Neuronal stem cell (in vitro differentiated cells): Measurements from ENCODE around the gene RAB21.

Source experiments
- DNase-seq: peaks from one replicate; pipeline ENCODE4 v3.0.0-alpha.2; 2013; ENCODE audit warnings: low spot score
- H2AFZ ChIP-seq: one replicate; pipeline ENCODE4 v1.6.1; 2013; ENCODE audit warnings: mild to moderate bottlenecking, low read length, inconsistent platforms
- H2AK5ac ChIP-seq: 2 replicates; pipeline ENCODE4 v1.6.1; 2013; ENCODE audit warnings: low read depth, mild to moderate bottlenecking, inconsistent platforms, low read length, moderate library complexity, mixed read lengths
- H2BK120ac ChIP-seq: 2 replicates; pipeline ENCODE4 v1.6.1; 2013; ENCODE audit warnings: low read depth, mild to moderate bottlenecking, inconsistent platforms, low read length, moderate library complexity, mixed read lengths
- H2BK12ac ChIP-seq: one replicate; pipeline ENCODE4 v1.6.1; 2013; ENCODE audit warnings: low read length, inconsistent platforms
- H2BK15ac ChIP-seq: 2 replicates; pipeline ENCODE4 v1.6.1; 2013; ENCODE audit warnings: mild to moderate bottlenecking, low read length, inconsistent platforms, mixed read lengths
- H2BK5ac ChIP-seq: one replicate; pipeline ENCODE4 v1.6.1; 2013; ENCODE audit warnings: inconsistent platforms, mild to moderate bottlenecking, low read length, moderate library complexity
- H3K14ac ChIP-seq: one replicate; pipeline ENCODE4 v1.6.1; 2013; ENCODE audit warnings: low read length, inconsistent platforms
- H3K18ac ChIP-seq: 2 replicates; pipeline ENCODE4 v1.6.1; 2013; ENCODE audit warnings: low read length, inconsistent platforms
- H3K23ac ChIP-seq: 2 replicates; pipeline ENCODE4 v1.6.1; 2013; ENCODE audit warnings: low read depth, mild to moderate bottlenecking, mixed read lengths, low read length, inconsistent platforms; ENCODE audit not compliant: poor library complexity
- H3K27ac ChIP-seq: replicated peaks from 3 replicates; pipeline ENCODE4 v1.5.1; 2013; ENCODE audit warnings: low read length, inconsistent platforms
- H3K27me3 ChIP-seq, 3 experiments: 2 replicates each; pipeline ENCODE4 v1.6.1; 2013; ENCODE audit warnings: low read length in 3 of 3, mild to moderate bottlenecking in 2 of 3, inconsistent platforms in 1 of 3, low read depth in 1 of 3, mixed read lengths in 1 of 3, moderate library complexity in 1 of 3; ENCODE audit not compliant: control insufficient read depth in 3 of 3, insufficient read depth in 3 of 3
- H3K36me3 ChIP-seq, 2 donors: replicated peaks in 1 of 2; 2 replicates each; pipeline ENCODE4 v1.6.1; 2013; ENCODE audit warnings: low read length in 2 of 2; ENCODE audit not compliant: control insufficient read depth in 2 of 2, insufficient read depth in 2 of 2
- H3K4ac ChIP-seq: 2 replicates; pipeline ENCODE4 v1.6.1; 2013; ENCODE audit warnings: inconsistent platforms, mild to moderate bottlenecking, low read length, moderate library complexity
- H3K4me1 ChIP-seq, 2 donors: 1 replicate in 1 of 2; 2 replicates in 1 of 2; pipeline ENCODE4 v1.6.1; 2013; ENCODE audit warnings: low read length in 2 of 2, low read depth in 1 of 2; ENCODE audit not compliant: control insufficient read depth in 2 of 2, insufficient read depth in 1 of 2
- H3K4me2 ChIP-seq: one replicate; pipeline ENCODE4 v1.6.1; 2013; ENCODE audit warnings: mild to moderate bottlenecking, low read length, inconsistent platforms; ENCODE audit not compliant: insufficient read depth, poor library complexity, severe bottlenecking
- H3K4me3 ChIP-seq, 2 donors: 2 replicates each; pipeline ENCODE4 v1.5.1; 2013; ENCODE audit warnings: low read length in 2 of 2, mild to moderate bottlenecking in 2 of 2, inconsistent platforms in 1 of 2, moderate library complexity in 1 of 2
- H3K79me1 ChIP-seq: one replicate; pipeline ENCODE4 v1.6.1; 2013; ENCODE audit warnings: low read depth, mild to moderate bottlenecking, inconsistent platforms, low read length, moderate library complexity
- H3K9ac ChIP-seq: one replicate; pipeline ENCODE4 v1.6.1; 2013; ENCODE audit warnings: mild to moderate bottlenecking, low read depth, low read length, inconsistent platforms; ENCODE audit not compliant: poor library complexity
- H3K9me3 ChIP-seq, 2 donors: replicated peaks in 1 of 2; 2 replicates each; pipeline versions ENCODE3 to v1.6.1; 2013; ENCODE audit warnings: low read length in 2 of 2, mild to moderate bottlenecking in 2 of 2, inconsistent platforms in 1 of 2, low read depth in 1 of 2, mixed read lengths in 1 of 2, moderate library complexity in 1 of 2; ENCODE audit not compliant: control insufficient read depth in 2 of 2, insufficient read depth in 1 of 2
- H4K8ac ChIP-seq: one replicate; pipeline ENCODE4 v1.6.1; 2013; ENCODE audit warnings: low read depth, mild to moderate bottlenecking, inconsistent platforms, low read length, moderate library complexity
- H4K91ac ChIP-seq: one replicate; pipeline ENCODE4 v1.6.1; 2013; ENCODE audit warnings: low read length, low read depth, mild to moderate bottlenecking, inconsistent platforms; ENCODE audit not compliant: poor library complexity
- WGBS, 2 donors: extraction: QIAGEN DNeasy Blood & Tissue Kit; methylation state at CpG; one replicate each; pipeline ENCODE4 v1.1.7; 2013; ENCODE audit warnings: missing lambda C conversion rate in 2 of 2, mixed read lengths in 1 of 2; ENCODE audit not compliant: insufficient read length in 2 of 2, insufficient replicate concordance in 1 of 2; ENCODE audit errors: extremely low coverage in 2 of 2; 5-methylcytosine and 5-hydroxymethylcytosine counted together

Gene RAB21

GRCh38 chr12:71710276-71711125, 44.2 kb upstream of the RAB21 start:
- Histone ChIP-seq H3K27me3 (no peaks in the 10 kb centered on the region), H2BK12ac (no peak overlapping the region), H2BK5ac (no peak overlapping the region), H2BK15ac (no peak overlapping the region), H3K36me3 (no peaks in the 10 kb centered on the region), H3K4me2 (no peak overlapping the region), H3K14ac (no peak overlapping the region), H3K4ac (no peak overlapping the region), H3K4me3 (no peak overlapping the region), H4K91ac (no peak overlapping the region), H3K4me1 (no peaks in the 10 kb centered on the region), H4K8ac (no peak overlapping the region), H3K9me3 (no peaks in the 10 kb centered on the region), H3K23ac (no peak overlapping the region), H2AK5ac (no peak overlapping the region), H2AFZ (no peak overlapping the region), H3K18ac (no peak overlapping the region), H2BK120ac (no peak overlapping the region), H3K9ac (no peak overlapping the region), H3K27ac (no peak overlapping the region), H3K79me1 (no peaks in the 10 kb centered on the region)
- DNase-seq: no peak
- WGBS, 2 donors: no CpG with 5 or more reads among the region's 7 CpGs

- Histone ChIP-seq H4K91ac (no peak overlapping the region), H3K23ac (no peak overlapping the region)
Measured at GRCh38 chr12:71718611-71719010, 36.1 kb upstream of the RAB21 start.

GRCh38 chr12:71719647-71720370, 34.9 kb upstream of the RAB21 start:
- Histone ChIP-seq H3K23ac (no peak overlapping the region), H3K4ac (no peak overlapping the region), H3K27me3 (no peaks in the 10 kb centered on the region), H3K9me3 (no peaks in the 10 kb centered on the region), H3K9ac (no peak overlapping the region), H3K36me3 (no peaks in the 10 kb centered on the region), H3K79me1 (no peaks in the 10 kb centered on the region), H3K4me3 (no peak overlapping the region), H2BK5ac (no peak overlapping the region), H3K4me2 (no peak overlapping the region), H3K14ac (no peak overlapping the region), H2BK120ac (no peak overlapping the region), H3K4me1 (no peaks in the 10 kb centered on the region), H4K8ac (no peak overlapping the region), H4K91ac (no peak overlapping the region), H2AK5ac (no peak overlapping the region), H2AFZ (no peak overlapping the region), H2BK12ac (no peak overlapping the region), H3K18ac (no peak overlapping the region), H3K27ac (no peak overlapping the region), H2BK15ac (no peak overlapping the region)
- DNase-seq: no peak
- no CpG with 5 or more reads among the region's 5 CpGs for WGBS, 2 donors

More at GRCh38 chr12:71718611-71719010, 36.1 kb upstream of the RAB21 start:
- no peak overlapping the region for H4K8ac ChIP-seq
- H3K14ac ChIP-seq: no peak overlapping the region
- H3K27ac ChIP-seq: no peak overlapping the region
- no peaks in the 10 kb centered on the region for H3K4me1 ChIP-seq
- DNase-seq: no peak
- H3K18ac ChIP-seq: no peak overlapping the region
- H3K4me2 ChIP-seq: no peak overlapping the region
- no peaks in the 10 kb centered on the region for H3K27me3 ChIP-seq
- no peak overlapping the region for H2AK5ac ChIP-seq
- no peak overlapping the region for H3K9ac ChIP-seq
- no peak overlapping the region for H3K4ac ChIP-seq
- H2AFZ ChIP-seq: no peak overlapping the region
- no peak overlapping the region for H2BK5ac ChIP-seq
- no peaks in the 10 kb centered on the region for H3K9me3 ChIP-seq
- H2BK15ac ChIP-seq: no peak overlapping the region
- H3K36me3 ChIP-seq: no peaks in the 10 kb centered on the region
- no peaks in the 10 kb centered on the region for H3K79me1 ChIP-seq
- no peak overlapping the region for H3K4me3 ChIP-seq
- no peak overlapping the region for H2BK120ac ChIP-seq
- H2BK12ac ChIP-seq: no peak overlapping the region

- Histone ChIP-seq H2BK5ac (no peak overlapping the region), H3K4me2 (no peak overlapping the region), H3K9me3 (no peaks in the 10 kb centered on the region), H4K8ac (no peak overlapping the region), H3K4me1 (no peaks in the 10 kb centered on the region), H3K4ac (no peak overlapping the region), H4K91ac (no peak overlapping the region), H3K79me1 (no peaks in the 10 kb centered on the region), H2BK12ac (no peak overlapping the region), H3K4me3 (no peak overlapping the region), H3K36me3 (no peaks in the 10 kb centered on the region), H2AFZ (no peak overlapping the region), H3K23ac (no peak overlapping the region), H3K14ac (no peak overlapping the region), H3K9ac (no peak overlapping the region), H2AK5ac (no peak overlapping the region), H3K18ac (no peak overlapping the region), H3K27me3 (no peaks in the 10 kb centered on the region), H3K27ac (no peak overlapping the region), H2BK15ac (no peak overlapping the region), H2BK120ac (no peak overlapping the region)
- no peak for DNase-seq
- WGBS, 2 donors: no CpG with 5 or more reads among the region's 4 CpGs
Measured at GRCh38 chr12:71721783-71722505, 32.7 kb upstream of the RAB21 start.
